Ammon's horn (tissue), 1 donor: ENCODE data around the gene TSC2.
"Not testable (repeated sequence)": the region's sequence is repeated elsewhere in the genome, so short reads cannot be mapped to it uniquely, and the experiment has no call there.

Experiments used
- DNase-seq: peaks from one replicate; pipeline ENCODE4 v3.0.0-alpha.2; 2016; ENCODE audit warnings: low spot score

Gene TSC2

GRCh38 chr16:2105291-2105690 lies 57.5 kb downstream of the TSC2 start:
- not testable (repeated sequence) for DNase-seq

- DNase-seq, result not testable (repeated sequence)
Measured at GRCh38 chr16:2105769-2106168, 58.0 kb downstream of the TSC2 start.

GRCh38 chr16:2106211-2106610 lies 58.4 kb downstream of the TSC2 start:
- not testable (repeated sequence) for DNase-seq

- DNase-seq, result not testable (repeated sequence)
Measured at GRCh38 chr16:2107121-2107790, 59.5 kb downstream of the TSC2 start.

GRCh38 chr16:2107791-2108125 lies 60.0 kb downstream of the TSC2 start:
- DNase-seq, result not testable (repeated sequence)

- not testable (repeated sequence) for DNase-seq
Measured at GRCh38 chr16:2108446-2109270, 60.9 kb downstream of the TSC2 start.

- not testable (repeated sequence) for DNase-seq
Measured at GRCh38 chr16:2109271-2109580, 61.4 kb downstream of the TSC2 start.

GRCh38 chr16:2109872-2110271 lies 62.1 kb downstream of the TSC2 start:
- DNase-seq, result not testable (repeated sequence)

- not testable (repeated sequence) for DNase-seq
Measured at GRCh38 chr16:2110332-2111008, 62.7 kb downstream of the TSC2 start.

GRCh38 chr16:2111009-2111353 lies 63.2 kb downstream of the TSC2 start:
- DNase-seq, result not testable (repeated sequence)

GRCh38 chr16:2111412-2112335 lies 63.9 kb downstream of the TSC2 start:
- DNase-seq, result not testable (repeated sequence)

- not testable (repeated sequence) for DNase-seq
Measured at GRCh38 chr16:2112539-2113106, 64.8 kb downstream of the TSC2 start.

- DNase-seq, result not testable (repeated sequence)
Measured at GRCh38 chr16:2114225-2114624, 66.4 kb downstream of the TSC2 start.

GRCh38 chr16:2114885-2115590 lies 67.3 kb downstream of the TSC2 start:
- not testable (repeated sequence) for DNase-seq

- no peak for DNase-seq
Measured at GRCh38 chr16:2115591-2115973, 67.8 kb downstream of the TSC2 start.

GRCh38 chr16:2116428-2116827 lies 68.6 kb downstream of the TSC2 start:
- DNase-seq, result not testable (repeated sequence)

- not testable (repeated sequence) for DNase-seq
Measured at GRCh38 chr16:2117341-2117740, 69.6 kb downstream of the TSC2 start.

GRCh38 chr16:2117960-2118722 lies 70.4 kb downstream of the TSC2 start:
- DNase-seq, result not testable (repeated sequence)

GRCh38 chr16:2121325-2121724 lies 73.5 kb downstream of the TSC2 start:
- peak; percentile 83 for DNase-seq

- DNase-seq, result peak; percentile 31
Measured at GRCh38 chr16:2121853-2122252, 74.1 kb downstream of the TSC2 start.
